HEK293 (cell line): ENCODE measurements around the gene HOXB4.

ENCODE experiments used
- CTCF ChIA-PET: fragments of 350-600 bp; formaldehyde crosslinking; extraction: SDS; loops from one replicate; lab custom pipeline; 2021; ENCODE audit warnings: antibody characterized with exemption; lab: Yijun Ruan, JAX
- POLR2A ChIA-PET: fragments of 300-600 bp; formaldehyde crosslinking; extraction: SDS; loops from one replicate; lab custom pipeline; 2020; ENCODE audit warnings: antibody characterized with exemption, inconsistent platforms; lab: Yijun Ruan, JAX
- H3K27ac ChIP-seq: fragments of 200-500 bp; sonication (Bioruptor generic); 2 replicates; pipeline ENCODE4 v1.5.1; 2014; ENCODE audit warnings: low read depth, low read length, control low read depth, inconsistent platforms; ENCODE audit errors: extremely low read depth
- H3K36me3 ChIP-seq, 2 experiments: fragments of 200-500 bp in 1 of 2; sonication (Bioruptor generic) in 1 of 2; 1 replicate in 1 of 2; 2 replicates in 1 of 2; pipeline ENCODE4 v1.5.1; 2014 to 2017; ENCODE audit warnings: inconsistent platforms in 2 of 2, low read length in 2 of 2; ENCODE audit not compliant: control insufficient read depth in 2 of 2, insufficient read depth in 1 of 2
- H3K4me1 ChIP-seq: fragments of 200-500 bp; sonication (Bioruptor generic); 2 replicates; pipeline ENCODE4 v1.5.1; 2014; ENCODE audit warnings: mild to moderate bottlenecking, low read length, inconsistent platforms; ENCODE audit not compliant: control insufficient read depth, insufficient read depth
- H3K4me3 ChIP-seq: 2 replicates; pipeline ENCODE4 v1.5.1; 2011; ENCODE audit warnings: low read depth, mild to moderate bottlenecking, control low read depth, low read length, moderate library complexity
- H3K9me3 ChIP-seq: fragments of 200-500 bp; sonication (Bioruptor generic); 2 replicates; pipeline ENCODE4 v1.5.1; 2014; ENCODE audit warnings: low read depth, low read length, inconsistent platforms; ENCODE audit not compliant: control insufficient read depth, insufficient read depth
- EGR2 ChIP-seq: fragments of 450-650 bp; formaldehyde crosslinking; IDR thresholded peaks from 2 replicates; pipeline ENCODE4 v1.5.1; 2016; ENCODE audit warnings: low read depth, missing biosample characterization, missing genetic modification characterization
- FEZF1 ChIP-seq: fragments of 450-650 bp; formaldehyde crosslinking; IDR thresholded peaks from 2 replicates; pipeline ENCODE4 v1.5.1; 2016; ENCODE audit warnings: missing biosample characterization, missing genetic modification characterization
- GLI2 ChIP-seq: fragments of 450-650 bp; formaldehyde crosslinking; IDR thresholded peaks from 2 replicates; pipeline ENCODE4; 2017; ENCODE audit warnings: missing biosample characterization, missing genetic modification characterization, low read depth, borderline replicate concordance
- HOXA7 ChIP-seq: sonication (generic); formaldehyde crosslinking; IDR thresholded peaks from 2 replicates; pipeline ENCODE4 v1.8.1; 2022; ENCODE audit warnings: missing genetic modification reagents, borderline replicate concordance
- TRIM28 ChIP-seq: IDR thresholded peaks from 2 replicates; pipeline ENCODE4 v1.6.1; 2011; ENCODE audit warnings: low read length, control low read depth, borderline replicate concordance
- YY1 ChIP-seq: fragments of 450-650 bp; formaldehyde crosslinking; IDR thresholded peaks from 2 replicates; pipeline ENCODE4 v1.5.1; 2018; ENCODE audit warnings: missing biosample characterization, missing genetic modification characterization
- ZNF223 ChIP-seq: fragments of 450-650 bp; formaldehyde crosslinking; IDR thresholded peaks from 2 replicates; pipeline ENCODE4 v1.5.1; 2016; ENCODE audit warnings: missing biosample characterization, missing genetic modification characterization
- ZNF239 ChIP-seq: fragments of 450-650 bp; formaldehyde crosslinking; IDR thresholded peaks from 2 replicates; pipeline ENCODE4 v1.5.1; 2016; ENCODE audit warnings: missing biosample characterization, missing genetic modification characterization
- ZNF341 ChIP-seq: fragments of 450-650 bp; formaldehyde crosslinking; IDR thresholded peaks from 2 replicates; pipeline ENCODE4; 2016; ENCODE audit warnings: low read depth, missing biosample characterization, missing genetic modification characterization
- ZNF610 ChIP-seq: fragments of 450-650 bp; formaldehyde crosslinking; IDR thresholded peaks from 2 replicates; pipeline ENCODE4 v1.5.1; 2016; ENCODE audit warnings: missing biosample characterization, missing genetic modification characterization, borderline replicate concordance
- ZNF658 ChIP-seq: fragments of 450-650 bp; formaldehyde crosslinking; IDR thresholded peaks from 2 replicates; pipeline ENCODE4; 2016; ENCODE audit warnings: missing biosample characterization, missing genetic modification characterization
- ZNF660 ChIP-seq: fragments of 450-650 bp; IDR thresholded peaks from 2 replicates; pipeline ENCODE4 v1.5.1; 2018; ENCODE audit warnings: missing biosample characterization, mild to moderate bottlenecking, missing genetic modification characterization
- ZNF664 ChIP-seq: fragments of 450-650 bp; formaldehyde crosslinking; IDR thresholded peaks from 2 replicates; pipeline ENCODE4 v1.5.1; 2016; ENCODE audit warnings: missing biosample characterization, missing genetic modification characterization
- ZNF785 ChIP-seq: fragments of 450-650 bp; formaldehyde crosslinking; IDR thresholded peaks from 2 replicates; pipeline ENCODE4 v1.5.1; 2016; ENCODE audit warnings: missing biosample characterization, missing genetic modification characterization
- ZNF791 ChIP-seq: fragments of 450-650 bp; formaldehyde crosslinking; IDR thresholded peaks from 2 replicates; pipeline ENCODE4 v1.5.1; 2016; ENCODE audit warnings: missing biosample characterization, missing genetic modification characterization
- TF ChIP-seq, protein P1 (sequence below): fragments of 450-650 bp; formaldehyde crosslinking; IDR thresholded peaks from 2 replicates; pipeline ENCODE4 v1.5.1; 2016; ENCODE audit warnings: missing biosample characterization, missing genetic modification characterization
- TF ChIP-seq, protein P2 (sequence below): fragments of 450-650 bp; formaldehyde crosslinking; IDR thresholded peaks from 2 replicates; pipeline ENCODE4 v1.5.1; 2017; ENCODE audit warnings: missing biosample characterization, missing genetic modification characterization
- TF ChIP-seq, protein P3 (sequence below): fragments of 450-650 bp; formaldehyde crosslinking; IDR thresholded peaks from 2 replicates; pipeline ENCODE4 v1.5.1; 2016; ENCODE audit warnings: missing biosample characterization, missing genetic modification characterization
- TF ChIP-seq, protein P4 (sequence below): fragments of 450-650 bp; formaldehyde crosslinking; conservative IDR thresholded peaks from 2 replicates; pipeline ENCODE4 v1.5.1; 2016; ENCODE audit warnings: low read depth, missing biosample characterization, missing genetic modification characterization
- TF ChIP-seq, protein P5 (sequence below): fragments of 450-650 bp; formaldehyde crosslinking; IDR thresholded peaks from 2 replicates; pipeline ENCODE4 v1.5.1; 2016; ENCODE audit warnings: missing biosample characterization, missing genetic modification characterization

HOXB4 gene

DNA sequence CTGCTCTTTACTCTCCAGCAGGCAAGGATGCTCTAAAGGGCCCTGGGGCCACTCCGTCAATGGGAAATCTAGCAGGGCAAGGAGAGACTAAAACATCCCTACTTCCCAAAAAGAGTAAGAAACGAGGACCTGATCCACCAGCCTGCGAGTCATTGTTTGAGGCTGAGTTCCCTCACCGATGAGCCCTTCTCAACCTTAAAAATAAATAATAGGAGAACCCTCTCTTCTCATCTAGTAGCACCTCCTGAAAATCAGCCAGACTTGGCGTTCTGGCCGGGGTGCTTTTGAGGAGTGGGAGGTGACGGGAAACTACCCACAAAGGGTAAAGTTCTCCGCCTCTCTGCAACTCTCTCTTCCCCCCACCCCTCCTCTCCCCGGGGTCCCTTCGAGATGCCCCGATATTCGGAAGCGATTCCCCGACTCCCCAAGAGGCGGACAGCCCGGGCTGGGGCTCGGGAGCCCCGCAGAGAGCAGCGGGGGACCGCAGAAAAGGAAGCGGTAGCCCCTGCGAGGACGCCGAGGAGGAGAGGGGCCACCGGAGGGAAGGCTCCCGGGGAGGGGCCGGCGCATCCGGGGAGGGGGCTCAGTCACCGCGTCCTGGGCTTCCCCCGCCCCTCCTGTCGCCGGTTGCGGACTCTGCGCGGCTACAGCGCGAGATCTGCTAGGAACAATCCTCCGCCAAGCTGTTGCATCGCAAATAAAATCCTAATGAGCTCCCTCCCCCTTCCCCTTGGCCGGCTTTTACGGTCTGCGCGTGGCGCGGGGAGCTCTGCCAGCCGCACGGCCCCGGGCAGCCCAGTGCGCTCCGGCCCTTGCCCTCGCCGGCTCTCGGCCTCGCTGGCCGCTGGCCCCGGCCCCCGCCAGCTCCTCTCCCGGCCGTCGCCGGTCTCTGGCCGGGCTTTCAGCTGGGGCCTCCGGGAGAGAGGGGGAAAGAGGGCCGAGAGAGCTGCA lies 46.7 kb upstream of the HOXB4 start (continued):
- TF ChIP-seq FEZF1 (tag by site-specific recombination) (no peak; the same call in none of the 2 replicates), ZNF791 (tag by site-specific recombination) (no peak), TRIM28 (no peak), ZNF658 (tag by site-specific recombination) (no peak), YY1 (tag by site-specific recombination) (peak; percentile 19; the same call in 1 of the 2 replicates), ZNF341 (tag by site-specific recombination) (peak; percentile 76), ZNF664 (tag by site-specific recombination) (no peak), ZNF223 (tag by site-specific recombination) (no peak), EGR2 (tag by site-specific recombination) (no peak), ZNF660 (tag by site-specific recombination) (peak; percentile 49), ZNF785 (no peak), ZNF610 (tag by site-specific recombination) (no peak)
- TF ChIP-seq, protein P1, sequence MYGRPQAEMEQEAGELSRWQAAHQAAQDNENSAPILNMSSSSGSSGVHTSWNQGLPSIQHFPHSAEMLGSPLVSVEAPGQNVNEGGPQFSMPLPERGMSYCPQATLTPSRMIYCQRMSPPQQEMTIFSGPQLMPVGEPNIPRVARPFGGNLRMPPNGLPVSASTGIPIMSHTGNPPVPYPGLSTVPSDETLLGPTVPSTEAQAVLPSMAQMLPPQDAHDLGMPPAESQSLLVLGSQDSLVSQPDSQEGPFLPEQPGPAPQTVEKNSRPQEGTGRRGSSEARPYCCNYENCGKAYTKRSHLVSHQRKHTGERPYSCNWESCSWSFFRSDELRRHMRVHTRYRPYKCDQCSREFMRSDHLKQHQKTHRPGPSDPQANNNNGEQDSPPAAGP (tag by site-specific recombination): no peak
- TF ChIP-seq, protein P2, sequence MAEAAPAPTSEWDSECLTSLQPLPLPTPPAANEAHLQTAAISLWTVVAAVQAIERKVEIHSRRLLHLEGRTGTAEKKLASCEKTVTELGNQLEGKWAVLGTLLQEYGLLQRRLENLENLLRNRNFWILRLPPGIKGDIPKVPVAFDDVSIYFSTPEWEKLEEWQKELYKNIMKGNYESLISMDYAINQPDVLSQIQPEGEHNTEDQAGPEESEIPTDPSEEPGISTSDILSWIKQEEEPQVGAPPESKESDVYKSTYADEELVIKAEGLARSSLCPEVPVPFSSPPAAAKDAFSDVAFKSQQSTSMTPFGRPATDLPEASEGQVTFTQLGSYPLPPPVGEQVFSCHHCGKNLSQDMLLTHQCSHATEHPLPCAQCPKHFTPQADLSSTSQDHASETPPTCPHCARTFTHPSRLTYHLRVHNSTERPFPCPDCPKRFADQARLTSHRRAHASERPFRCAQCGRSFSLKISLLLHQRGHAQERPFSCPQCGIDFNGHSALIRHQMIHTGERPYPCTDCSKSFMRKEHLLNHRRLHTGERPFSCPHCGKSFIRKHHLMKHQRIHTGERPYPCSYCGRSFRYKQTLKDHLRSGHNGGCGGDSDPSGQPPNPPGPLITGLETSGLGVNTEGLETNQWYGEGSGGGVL (tag by site-specific recombination): peak; percentile 43
- TF ChIP-seq, protein P3, sequence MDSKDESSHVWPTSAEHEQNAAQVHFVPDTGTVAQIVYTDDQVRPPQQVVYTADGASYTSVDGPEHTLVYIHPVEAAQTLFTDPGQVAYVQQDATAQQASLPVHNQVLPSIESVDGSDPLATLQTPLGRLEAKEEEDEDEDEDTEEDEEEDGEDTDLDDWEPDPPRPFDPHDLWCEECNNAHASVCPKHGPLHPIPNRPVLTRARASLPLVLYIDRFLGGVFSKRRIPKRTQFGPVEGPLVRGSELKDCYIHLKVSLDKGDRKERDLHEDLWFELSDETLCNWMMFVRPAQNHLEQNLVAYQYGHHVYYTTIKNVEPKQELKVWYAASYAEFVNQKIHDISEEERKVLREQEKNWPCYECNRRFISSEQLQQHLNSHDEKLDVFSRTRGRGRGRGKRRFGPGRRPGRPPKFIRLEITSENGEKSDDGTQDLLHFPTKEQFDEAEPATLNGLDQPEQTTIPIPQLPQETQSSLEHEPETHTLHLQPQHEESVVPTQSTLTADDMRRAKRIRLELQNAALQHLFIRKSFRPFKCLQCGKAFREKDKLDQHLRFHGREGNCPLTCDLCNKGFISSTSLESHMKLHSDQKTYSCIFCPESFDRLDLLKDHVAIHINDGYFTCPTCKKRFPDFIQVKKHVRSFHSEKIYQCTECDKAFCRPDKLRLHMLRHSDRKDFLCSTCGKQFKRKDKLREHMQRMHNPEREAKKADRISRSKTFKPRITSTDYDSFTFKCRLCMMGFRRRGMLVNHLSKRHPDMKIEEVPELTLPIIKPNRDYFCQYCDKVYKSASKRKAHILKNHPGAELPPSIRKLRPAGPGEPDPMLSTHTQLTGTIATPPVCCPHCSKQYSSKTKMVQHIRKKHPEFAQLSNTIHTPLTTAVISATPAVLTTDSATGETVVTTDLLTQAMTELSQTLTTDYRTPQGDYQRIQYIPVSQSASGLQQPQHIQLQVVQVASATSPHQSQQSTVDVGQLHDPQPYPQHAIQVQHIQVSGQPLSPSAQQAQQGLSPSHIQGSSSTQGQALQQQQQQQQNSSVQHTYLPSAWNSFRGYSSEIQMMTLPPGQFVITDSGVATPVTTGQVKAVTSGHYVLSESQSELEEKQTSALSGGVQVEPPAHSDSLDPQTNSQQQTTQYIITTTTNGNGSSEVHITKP: peak; percentile 18; the same call in 1 of the 2 replicates

DNA sequence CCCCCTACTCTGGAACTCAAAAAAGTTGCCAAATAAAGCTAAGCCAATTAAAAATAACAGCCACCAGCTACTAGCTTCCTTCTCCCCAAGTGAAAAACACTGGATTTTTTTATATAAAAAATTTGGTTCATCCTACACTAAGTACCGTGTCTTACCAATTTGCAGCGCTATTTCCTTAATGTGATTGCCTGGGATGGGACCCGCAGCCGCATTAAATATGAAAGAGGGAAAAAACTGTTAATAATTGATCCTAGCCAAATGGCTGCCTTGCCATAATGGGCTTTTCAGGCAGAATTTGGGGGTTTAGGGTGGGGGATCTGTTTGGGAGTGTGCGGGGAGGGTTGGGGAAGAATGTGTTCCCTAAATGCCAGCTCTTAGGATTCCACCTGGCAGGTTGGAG lies 46.0 kb upstream of the HOXB4 start:
- Histone ChIP-seq H3K4me1 (peaks cover 29% of the 10 kb centered on the region), H3K9me3 (no peaks in the 10 kb centered on the region), H3K4me3 (peak overlapping the region; percentile 78), H3K36me3 (peaks cover 0 to 26% of the 10 kb centered on the region in 2 experiments; a peak in 1 of 3 replicates), H3K27ac (peak overlapping the region; percentile 100; the same call in 1 of the 2 replicates)
- CTCF ChIA-PET: interaction anchor here (0.5 to 5.0 kb wide), 13 partner anchors 11 to 576 kb away, joined by 3 to 37 read pairs (median 4); partner anchors contain the start of gene NFE2L1
- POLR2A ChIA-PET: interaction anchor here (1.1 to 1.4 kb wide), 2 partner anchors 11 to 26 kb away, joined by 3 to 7 read pairs; no protein-coding TSS in a partner anchor
- TF ChIP-seq, protein P4, sequence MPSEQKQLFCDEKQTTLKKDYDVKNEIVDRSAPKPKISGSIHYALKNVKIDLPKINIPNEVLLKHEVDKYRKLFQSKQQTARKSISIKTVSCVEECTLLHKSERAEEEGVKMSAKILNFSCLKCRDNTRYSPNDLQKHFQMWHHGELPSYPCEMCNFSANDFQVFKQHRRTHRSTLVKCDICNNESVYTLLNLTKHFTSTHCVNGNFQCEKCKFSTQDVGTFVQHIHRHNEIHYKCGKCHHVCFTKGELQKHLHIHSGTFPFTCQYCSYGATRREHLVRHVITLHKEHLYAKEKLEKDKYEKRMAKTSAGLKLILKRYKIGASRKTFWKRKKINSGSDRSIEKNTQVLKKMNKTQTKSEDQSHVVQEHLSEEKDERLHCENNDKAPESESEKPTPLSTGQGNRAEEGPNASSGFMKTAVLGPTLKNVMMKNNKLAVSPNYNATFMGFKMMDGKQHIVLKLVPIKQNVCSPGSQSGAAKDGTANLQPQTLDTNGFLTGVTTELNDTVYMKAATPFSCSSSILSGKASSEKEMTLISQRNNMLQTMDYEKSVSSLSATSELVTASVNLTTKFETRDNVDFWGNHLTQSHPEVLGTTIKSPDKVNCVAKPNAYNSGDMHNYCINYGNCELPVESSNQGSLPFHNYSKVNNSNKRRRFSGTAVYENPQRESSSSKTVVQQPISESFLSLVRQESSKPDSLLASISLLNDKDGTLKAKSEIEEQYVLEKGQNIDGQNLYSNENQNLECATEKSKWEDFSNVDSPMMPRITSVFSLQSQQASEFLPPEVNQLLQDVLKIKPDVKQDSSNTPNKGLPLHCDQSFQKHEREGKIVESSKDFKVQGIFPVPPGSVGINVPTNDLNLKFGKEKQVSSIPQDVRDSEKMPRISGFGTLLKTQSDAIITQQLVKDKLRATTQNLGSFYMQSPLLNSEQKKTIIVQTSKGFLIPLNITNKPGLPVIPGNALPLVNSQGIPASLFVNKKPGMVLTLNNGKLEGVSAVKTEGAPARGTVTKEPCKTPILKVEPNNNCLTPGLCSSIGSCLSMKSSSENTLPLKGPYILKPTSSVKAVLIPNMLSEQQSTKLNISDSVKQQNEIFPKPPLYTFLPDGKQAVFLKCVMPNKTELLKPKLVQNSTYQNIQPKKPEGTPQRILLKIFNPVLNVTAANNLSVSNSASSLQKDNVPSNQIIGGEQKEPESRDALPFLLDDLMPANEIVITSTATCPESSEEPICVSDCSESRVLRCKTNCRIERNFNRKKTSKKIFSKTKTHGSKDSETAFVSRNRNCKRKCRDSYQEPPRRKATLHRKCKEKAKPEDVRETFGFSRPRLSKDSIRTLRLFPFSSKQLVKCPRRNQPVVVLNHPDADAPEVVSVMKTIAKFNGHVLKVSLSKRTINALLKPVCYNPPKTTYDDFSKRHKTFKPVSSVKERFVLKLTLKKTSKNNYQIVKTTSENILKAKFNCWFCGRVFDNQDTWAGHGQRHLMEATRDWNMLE: no peak
- TF ChIP-seq, protein P5, sequence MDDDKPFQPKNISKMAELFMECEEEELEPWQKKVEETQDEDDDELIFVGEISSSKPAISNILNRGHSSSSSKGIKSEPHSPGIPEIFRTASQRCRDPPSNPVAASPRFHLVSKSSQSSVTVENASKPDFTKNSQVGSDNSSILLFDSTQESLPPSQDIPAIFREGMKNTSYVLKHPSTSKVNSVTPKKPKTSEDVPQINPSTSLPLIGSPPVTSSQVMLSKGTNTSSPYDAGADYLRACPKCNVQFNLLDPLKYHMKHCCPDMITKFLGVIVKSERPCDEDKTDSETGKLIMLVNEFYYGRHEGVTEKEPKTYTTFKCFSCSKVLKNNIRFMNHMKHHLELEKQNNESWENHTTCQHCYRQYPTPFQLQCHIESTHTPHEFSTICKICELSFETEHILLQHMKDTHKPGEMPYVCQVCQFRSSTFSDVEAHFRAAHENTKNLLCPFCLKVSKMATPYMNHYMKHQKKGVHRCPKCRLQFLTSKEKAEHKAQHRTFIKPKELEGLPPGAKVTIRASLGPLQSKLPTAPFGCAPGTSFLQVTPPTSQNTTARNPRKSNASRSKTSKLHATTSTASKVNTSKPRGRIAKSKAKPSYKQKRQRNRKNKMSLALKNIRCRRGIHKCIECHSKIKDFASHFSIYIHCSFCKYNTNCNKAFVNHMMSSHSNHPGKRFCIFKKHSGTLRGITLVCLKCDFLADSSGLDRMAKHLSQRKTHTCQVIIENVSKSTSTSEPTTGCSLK (tag by site-specific recombination): no peak
- no peak for TF ChIP-seq GLI2
- TF ChIP-seq ZNF239: no peak
- TF ChIP-seq ZNF341 (tag by site-specific recombination): no peak
- TF ChIP-seq HOXA7 (CRISPR knock-in tag): no peak
